GM19467 (cell line): ENCODE results near the gene PALM.
"Not testable (repeated sequence)": the region's sequence is repeated elsewhere in the genome, so short reads cannot be mapped to it uniquely, and the experiment has no call there.

Experiments
- ATAC-seq: cut with Tn5 transposase; IDR thresholded peaks from one replicate; pipeline ENCODE4 v1.9.1; 2021; ENCODE audit warnings: mild to moderate bottlenecking, moderate library complexity; ENCODE audit not compliant: unreplicated experiment

The PALM gene

DNA sequence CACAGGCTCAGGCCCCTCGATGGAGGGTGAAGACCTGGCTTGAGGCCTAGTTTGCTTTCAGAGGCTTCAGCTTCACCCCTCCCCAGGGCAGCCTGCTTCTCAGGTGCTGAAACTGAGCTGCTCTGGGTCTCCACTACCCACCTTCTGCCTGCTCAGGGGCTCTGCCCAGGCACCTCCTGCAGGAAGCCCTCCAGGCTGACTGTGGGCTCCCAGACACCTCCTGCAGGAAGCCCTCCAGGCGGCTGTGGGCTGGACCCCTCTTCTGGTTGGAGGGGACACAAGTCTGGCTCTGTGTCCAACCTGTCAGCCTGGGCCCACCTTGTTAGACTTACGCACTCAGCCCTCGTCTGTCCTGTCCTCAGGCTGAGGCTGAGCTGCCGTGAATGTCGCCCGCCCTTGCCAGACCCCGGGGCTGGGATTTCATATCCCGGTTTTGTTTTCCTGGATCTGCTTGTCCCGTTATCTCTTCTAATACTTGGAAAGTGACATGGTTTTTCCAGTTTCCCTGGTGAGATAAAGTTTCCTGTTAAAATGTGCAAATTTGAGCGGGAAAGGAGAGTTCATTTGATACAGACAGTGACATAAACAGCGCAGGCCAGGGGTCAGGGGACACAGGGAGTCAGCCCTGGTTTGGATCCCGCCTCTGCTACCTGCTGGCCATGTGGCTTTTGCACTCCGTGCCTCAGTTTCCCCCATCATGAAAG lies 21.4 kb downstream of the PALM start:
- no peak for ATAC-seq

GRCh38 chr19:731000-731399 lies 22.3 kb downstream of the PALM start:
- no peak for ATAC-seq

DNA sequence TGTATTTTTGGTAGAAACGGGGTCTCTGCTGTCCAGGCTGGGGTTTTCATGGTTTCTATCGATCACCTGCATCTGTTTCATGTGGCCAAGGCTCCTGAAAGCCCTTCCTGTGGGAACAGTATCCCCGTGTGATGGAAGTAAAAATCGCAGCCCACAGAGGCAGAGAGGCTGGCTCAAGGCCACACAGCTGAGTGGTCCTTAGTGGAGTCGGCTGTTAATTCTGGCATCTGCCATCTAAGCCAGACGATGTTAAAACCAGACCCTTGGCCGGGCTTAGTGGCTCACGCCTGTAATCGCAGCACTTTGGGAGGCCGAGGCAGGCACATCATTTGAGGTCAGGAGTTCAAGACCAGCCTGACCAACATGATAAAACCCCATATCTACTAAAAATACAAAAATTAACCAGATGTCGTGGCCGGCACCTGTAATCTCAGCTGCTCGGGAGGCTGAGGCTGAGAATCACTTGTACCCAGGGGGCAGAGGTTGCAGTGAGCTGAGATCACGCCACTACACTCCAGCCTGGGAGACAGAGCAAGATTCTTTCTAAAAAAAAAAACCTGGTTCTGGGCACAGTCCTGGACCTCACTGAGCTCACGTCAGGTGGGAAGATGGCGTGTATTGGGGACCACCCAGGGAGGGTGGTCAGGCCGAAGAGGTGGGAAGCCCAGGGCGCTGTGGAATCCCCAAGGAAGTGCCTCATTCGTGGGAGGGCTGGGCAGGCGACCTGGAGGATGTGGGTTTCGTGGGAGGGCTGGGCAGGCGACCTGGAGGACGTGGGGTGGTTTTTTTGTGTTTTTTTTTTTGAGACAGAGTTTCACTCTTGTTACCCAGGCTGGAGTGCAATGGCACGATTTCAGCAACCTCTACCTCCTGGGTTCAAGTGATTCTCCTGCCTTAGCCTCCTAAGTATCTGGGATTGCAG lies 23.7 kb downstream of the PALM start:
- ATAC-seq = no peak

GRCh38 chr19:734716-735115 lies 26.0 kb downstream of the PALM start:
- ATAC-seq = no peak

- no peak for ATAC-seq
Measured at GRCh38 chr19:736125-736524, 27.4 kb downstream of the PALM start.

DNA sequence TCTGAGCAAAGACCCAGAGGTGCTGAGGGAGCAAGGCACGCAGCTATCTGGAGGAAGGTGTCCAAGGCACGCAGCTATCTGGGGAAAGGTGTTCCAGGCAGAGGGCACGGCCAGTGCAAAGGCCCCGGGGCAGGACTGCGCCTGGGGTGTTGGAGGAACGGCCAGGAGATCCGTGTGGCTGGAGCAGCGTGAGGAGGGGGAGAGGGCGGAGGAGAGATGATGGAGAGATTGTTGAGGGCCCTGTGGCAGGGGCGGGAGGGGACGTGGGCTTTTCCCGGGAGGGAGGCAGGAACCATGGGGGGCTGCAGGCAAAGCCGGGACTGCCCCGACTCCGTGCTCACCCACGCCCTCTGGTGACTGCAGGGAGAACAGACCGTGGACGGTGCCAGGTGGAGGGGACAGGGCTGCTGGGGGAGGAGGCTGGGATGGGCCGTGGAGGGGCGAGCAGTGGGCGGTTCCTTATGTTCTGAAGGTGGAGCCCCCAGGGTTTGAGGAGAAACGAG lies 28.9 kb downstream of the PALM start:
- no peak for ATAC-seq

DNA sequence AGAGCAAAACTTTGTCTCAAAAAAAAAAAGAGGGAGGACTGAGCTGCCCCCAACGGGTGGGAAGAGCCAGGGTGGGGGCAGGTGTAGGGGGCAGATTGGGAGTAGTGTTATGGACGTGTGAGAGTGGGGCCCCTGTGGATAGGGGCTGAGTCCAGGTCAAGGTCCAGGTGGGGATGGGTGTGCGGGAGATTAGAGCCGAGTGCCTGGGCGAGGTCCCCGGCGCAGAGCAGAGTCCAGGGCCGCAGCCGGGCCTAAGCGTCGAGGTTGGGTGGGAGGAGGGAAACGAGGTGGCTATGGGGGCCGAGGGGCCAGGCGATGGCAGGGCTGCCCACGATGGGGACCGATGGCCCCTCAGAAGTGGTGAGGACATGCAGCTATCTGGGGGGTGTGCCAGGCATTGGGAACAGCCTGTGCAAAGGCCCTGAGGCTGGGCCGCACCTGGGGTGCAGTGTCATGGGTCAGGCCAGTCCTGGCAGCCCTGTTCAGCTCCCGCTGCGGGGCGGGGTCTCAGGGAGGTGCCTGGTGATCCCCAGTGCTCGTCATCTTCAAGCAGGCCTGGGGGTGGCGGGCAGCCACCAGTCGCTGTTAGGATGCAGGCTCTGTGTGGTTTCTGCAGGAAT lies 29.9 kb downstream of the PALM start:
- ATAC-seq = no peak

GRCh38 chr19:739998-740715 lies 31.4 kb downstream of the PALM start:
- no peak for ATAC-seq

GRCh38 chr19:740816-741505 lies 32.2 kb downstream of the PALM start:
- not testable (repeated sequence) for ATAC-seq

DNA sequence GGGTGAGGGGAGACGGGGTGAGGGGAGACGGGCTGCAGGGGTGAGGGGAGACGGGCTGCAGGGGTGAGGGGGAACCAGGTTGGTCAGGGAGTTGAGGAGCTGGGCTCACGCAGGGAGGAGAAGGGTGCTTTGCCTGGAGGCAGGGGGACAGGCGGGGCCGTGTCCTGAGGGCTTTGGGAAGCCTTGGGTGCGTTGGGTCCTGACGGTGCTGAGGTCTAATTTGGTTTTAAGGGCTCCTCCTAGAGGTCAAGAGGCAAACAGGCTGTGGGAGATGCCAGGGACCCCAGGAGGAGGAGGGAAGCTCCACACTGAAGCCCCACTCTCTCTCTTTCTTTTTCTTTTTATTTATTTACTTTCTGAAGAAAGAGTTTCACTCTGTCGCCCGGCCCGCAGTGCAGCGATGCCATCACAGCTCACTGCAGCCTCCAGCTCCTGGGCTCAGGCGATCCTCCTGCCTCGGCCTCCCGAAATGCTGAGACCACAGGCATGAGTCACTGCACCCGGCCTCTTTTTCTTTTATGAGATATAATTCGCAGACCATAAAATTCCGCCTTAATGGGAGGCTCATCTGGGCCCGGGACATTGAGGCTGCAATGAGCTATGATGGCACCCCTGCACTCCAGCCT lies 32.9 kb downstream of the PALM start:
- no peak for ATAC-seq

DNA sequence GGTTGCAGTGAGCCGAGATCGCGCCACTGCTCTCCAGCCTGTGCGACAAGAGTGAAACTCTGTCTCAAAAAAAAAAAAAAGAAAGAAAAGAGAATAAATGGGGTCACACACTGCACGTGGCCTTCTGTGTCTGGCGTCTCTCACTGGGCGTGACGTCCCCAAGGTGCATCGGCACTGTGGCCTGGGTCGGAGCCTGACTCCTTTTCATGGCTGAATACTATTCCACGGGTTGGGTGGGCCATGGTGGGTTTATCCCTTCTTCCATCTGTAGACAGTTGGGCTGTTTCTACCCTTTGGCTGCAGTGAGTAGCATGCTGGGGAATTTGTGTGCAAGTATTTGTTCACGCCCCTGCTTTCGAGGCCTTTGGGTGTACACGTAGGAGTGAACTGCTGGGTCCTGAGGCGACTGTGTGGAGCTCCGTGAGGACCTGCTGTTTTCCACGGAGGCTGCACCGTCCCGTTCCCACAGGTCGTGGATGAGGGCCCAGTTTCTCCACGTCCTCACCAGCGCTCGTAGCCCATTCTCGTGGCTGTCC lies 33.9 kb downstream of the PALM start:
- ATAC-seq = no peak

- ATAC-seq = no peak
Measured at GRCh38 chr19:743168-743687, 34.5 kb downstream of the PALM start.

GRCh38 chr19:745138-745537 lies 36.4 kb downstream of the PALM start:
- ATAC-seq = not testable (repeated sequence)

- no peak for ATAC-seq
Measured at GRCh38 chr19:746208-746819, 37.6 kb downstream of the PALM start.

DNA sequence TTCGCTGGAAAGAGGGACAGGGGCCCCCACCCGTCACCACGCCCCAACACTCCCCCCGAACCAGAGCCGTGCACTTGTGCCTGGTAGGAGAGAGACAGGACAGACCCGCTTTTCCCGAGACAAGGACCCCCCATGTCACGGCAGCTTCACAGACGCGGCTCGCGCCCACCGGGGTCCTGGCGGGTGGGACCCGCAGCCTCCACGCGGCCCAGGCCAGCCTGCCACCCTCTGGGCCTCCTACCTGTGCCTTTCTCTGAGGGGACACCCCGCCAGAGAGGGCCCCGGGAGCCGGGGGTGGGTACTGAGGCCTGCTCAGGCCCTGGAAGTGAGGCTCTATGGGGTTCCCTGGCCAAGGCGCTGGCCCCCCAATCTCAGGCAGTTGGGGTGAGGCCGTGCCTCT lies 38.2 kb downstream of the PALM start:
- no peak for ATAC-seq

DNA sequence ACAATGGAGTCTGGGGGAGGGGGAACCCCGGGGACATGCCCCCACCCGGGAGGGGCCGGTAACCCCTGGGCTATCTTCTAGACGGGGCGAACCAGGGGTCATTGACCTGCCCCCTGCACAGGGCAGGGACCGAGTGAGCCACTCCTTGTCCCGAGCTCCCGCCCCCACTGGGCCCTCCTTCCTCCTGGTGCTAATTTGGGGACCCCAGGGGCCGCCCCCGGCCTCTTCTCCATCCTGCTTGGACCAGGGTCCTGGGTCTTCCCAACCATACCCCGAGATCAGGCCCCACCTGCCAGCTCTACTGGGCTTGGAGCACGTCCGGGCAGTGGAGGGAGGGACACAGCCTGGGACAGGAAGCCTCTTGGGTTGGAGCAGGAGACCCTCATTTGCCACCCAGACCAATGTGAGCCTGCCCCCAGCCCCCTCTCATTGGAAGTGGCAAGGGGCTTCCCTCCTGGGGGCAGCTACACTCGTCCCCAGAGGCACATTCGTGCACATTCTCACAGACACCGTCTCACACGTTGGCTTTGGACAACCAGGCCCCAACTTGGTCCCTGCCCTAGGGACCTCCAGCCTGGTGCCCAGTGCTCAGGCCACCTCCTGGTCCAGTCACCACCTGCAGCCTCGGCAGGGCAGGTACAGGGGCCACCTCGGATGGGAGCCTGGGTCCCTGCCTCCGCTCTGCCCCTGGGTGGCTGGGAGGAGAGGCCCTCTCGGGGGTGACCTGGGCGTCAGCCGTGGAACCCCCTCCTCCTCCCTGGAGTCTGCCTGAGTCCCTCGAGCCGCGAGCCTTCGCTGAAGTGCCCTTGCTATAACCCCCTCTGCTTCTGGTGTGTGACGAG lies 38.9 kb downstream of the PALM start:
- no peak for ATAC-seq

DNA sequence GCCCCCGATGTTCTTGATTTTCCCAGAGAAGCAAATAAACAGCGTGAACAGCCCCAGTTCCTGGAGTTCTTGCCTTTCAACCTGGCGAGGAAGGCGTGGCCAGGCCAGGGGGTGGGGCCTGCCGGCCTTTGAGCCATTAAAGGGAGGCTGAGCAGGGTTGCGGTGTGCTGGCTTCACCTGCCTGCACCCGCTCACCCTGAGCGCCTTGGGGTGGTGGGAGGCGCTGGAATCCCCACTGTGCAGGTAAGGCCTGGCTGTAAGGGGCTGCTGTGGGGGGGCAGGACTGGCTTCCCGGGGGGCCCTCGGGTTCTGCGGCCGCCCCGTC lies 39.5 kb downstream of the PALM start:
- ATAC-seq = no peak

- ATAC-seq = no peak
Measured at GRCh38 chr19:749811-750210, 41.1 kb downstream of the PALM start.
